Measurements from ENCODE around the gene ITGA6.

Gene ITGA6

DNA sequence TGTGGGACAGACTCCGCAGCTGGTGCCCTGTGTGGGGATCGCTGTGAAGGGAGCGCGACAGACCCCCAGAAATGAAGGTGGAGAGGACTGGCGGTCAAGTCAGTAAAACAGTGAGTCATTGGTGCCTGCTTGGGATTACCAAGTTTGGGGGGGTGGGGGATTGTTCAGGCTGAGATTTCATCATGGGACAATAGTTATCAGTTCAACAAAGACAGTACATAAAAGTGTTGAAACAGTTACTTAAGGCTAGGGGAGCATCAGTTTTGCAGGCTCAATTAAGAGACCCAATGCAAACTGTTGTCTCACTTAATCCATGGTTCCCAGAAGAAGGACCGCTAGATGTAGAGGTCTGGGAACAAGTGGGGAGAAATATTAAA is 86.1 kb downstream of the ITGA6 start (continued):
- no peak for TF ChIP-seq SNAI2 (CRISPR knock-in tag; IDR thresholded peaks at IDR 0.05)

DNA sequence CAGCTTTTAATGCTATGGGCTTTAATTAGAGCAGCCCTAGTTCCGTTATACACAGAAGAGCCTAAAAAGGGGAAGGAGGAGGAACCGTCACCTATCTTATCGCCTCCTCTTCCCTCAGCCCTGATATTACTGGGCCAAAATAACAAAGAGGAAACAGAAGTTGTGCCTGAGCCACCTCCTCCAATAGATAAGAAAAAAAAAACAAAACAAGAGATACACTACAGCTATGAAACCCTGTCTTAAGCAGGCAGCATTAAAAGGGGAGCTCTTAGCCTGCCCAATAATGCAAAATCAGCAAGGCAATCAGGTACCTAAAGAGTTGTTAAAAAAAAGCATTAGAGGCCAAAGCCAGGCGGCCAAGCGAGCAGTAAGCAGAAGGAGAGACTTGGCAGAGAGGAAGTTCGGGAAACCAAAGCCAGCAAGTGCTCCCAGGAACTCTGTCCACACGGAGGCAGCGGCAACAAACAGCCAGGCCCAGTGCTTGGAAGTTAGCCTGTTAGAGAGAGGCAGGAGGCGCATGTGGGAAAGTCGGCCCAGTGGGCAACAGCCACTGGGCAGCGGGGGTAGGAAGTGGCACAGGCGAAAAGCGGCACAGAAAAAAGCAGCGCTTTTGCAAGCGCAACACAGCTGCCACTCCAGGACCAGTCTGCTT is 86.7 kb downstream of the ITGA6 start:
- ATAC-seq, result no peak
- no peak for TF ChIP-seq PPARA (CRISPR knock-in tag; IDR thresholded peaks at IDR 0.05; ENCODE audit: borderline replicate concordance)
- no peak for TF ChIP-seq TSHZ2 (CRISPR knock-in tag; IDR thresholded peaks at IDR 0.05)
- TF ChIP-seq ISL1 (CRISPR knock-in tag; IDR thresholded peaks at IDR 0.05), result no peak
- TF ChIP-seq POU6F1 (CRISPR knock-in tag; IDR thresholded peaks at IDR 0.05; ENCODE audit: borderline replicate concordance, low read depth), result no peak
- no peak for TF ChIP-seq ZC3H10 (CRISPR knock-in tag; IDR thresholded peaks at IDR 0.05)
- TF ChIP-seq, protein P1, sequence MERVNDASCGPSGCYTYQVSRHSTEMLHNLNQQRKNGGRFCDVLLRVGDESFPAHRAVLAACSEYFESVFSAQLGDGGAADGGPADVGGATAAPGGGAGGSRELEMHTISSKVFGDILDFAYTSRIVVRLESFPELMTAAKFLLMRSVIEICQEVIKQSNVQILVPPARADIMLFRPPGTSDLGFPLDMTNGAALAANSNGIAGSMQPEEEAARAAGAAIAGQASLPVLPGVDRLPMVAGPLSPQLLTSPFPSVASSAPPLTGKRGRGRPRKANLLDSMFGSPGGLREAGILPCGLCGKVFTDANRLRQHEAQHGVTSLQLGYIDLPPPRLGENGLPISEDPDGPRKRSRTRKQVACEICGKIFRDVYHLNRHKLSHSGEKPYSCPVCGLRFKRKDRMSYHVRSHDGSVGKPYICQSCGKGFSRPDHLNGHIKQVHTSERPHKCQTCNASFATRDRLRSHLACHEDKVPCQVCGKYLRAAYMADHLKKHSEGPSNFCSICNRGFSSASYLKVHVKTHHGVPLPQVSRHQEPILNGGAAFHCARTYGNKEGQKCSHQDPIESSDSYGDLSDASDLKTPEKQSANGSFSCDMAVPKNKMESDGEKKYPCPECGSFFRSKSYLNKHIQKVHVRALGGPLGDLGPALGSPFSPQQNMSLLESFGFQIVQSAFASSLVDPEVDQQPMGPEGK (CRISPR knock-in tag; IDR thresholded peaks at IDR 0.05; ENCODE audit: borderline replicate concordance), result no peak
- TF ChIP-seq TCF4 (CRISPR knock-in tag; IDR thresholded peaks at IDR 0.05; ENCODE audit: borderline replicate concordance), result no peak
- TF ChIP-seq, protein P2, sequence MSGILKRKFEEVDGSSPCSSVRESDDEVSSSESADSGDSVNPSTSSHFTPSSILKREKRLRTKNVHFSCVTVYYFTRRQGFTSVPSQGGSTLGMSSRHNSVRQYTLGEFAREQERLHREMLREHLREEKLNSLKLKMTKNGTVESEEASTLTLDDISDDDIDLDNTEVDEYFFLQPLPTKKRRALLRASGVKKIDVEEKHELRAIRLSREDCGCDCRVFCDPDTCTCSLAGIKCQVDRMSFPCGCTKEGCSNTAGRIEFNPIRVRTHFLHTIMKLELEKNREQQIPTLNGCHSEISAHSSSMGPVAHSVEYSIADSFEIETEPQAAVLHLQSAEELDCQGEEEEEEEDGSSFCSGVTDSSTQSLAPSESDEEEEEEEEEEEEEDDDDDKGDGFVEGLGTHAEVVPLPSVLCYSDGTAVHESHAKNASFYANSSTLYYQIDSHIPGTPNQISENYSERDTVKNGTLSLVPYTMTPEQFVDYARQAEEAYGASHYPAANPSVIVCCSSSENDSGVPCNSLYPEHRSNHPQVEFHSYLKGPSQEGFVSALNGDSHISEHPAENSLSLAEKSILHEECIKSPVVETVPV (CRISPR knock-in tag; IDR thresholded peaks at IDR 0.05), result no peak
- TF ChIP-seq OSR1 (CRISPR knock-in tag; IDR thresholded peaks at IDR 0.05), result no peak
- no peak for TF ChIP-seq ZNF70 (CRISPR knock-in tag; IDR thresholded peaks at IDR 0.05)
- TF ChIP-seq ESRRG (CRISPR knock-in tag; IDR thresholded peaks at IDR 0.05), result no peak
- no peak for TF ChIP-seq ARNTL (CRISPR knock-in tag; IDR thresholded peaks at IDR 0.05; ENCODE audit: borderline replicate concordance, low read depth)
- TF ChIP-seq CREB5 (CRISPR knock-in tag; IDR thresholded peaks at IDR 0.05; ENCODE audit: low read depth), result no peak
- TF ChIP-seq CSDC2 (CRISPR knock-in tag; IDR thresholded peaks at IDR 0.05), result no peak
- no peak for TF ChIP-seq SNAI2 (CRISPR knock-in tag; IDR thresholded peaks at IDR 0.05)
- TF ChIP-seq ZFP30 (CRISPR knock-in tag; IDR thresholded peaks at IDR 0.05), result no peak
- TF ChIP-seq BACH2 (CRISPR knock-in tag; IDR thresholded peaks at IDR 0.05; ENCODE audit: borderline replicate concordance), result no peak

- ATAC-seq, result no peak
- TF ChIP-seq ZFP30 (CRISPR knock-in tag; IDR thresholded peaks at IDR 0.05), result no peak
- no peak for TF ChIP-seq CREB5 (CRISPR knock-in tag; IDR thresholded peaks at IDR 0.05; ENCODE audit: low read depth)
- TF ChIP-seq TOX (CRISPR knock-in tag; IDR thresholded peaks at IDR 0.05; ENCODE audit: borderline replicate concordance), result no peak
- no peak for TF ChIP-seq POU6F1 (CRISPR knock-in tag; IDR thresholded peaks at IDR 0.05; ENCODE audit: borderline replicate concordance, low read depth)
- no peak for TF ChIP-seq ZFP3 (CRISPR knock-in tag; IDR thresholded peaks at IDR 0.05)
- TF ChIP-seq ESRRG (CRISPR knock-in tag; IDR thresholded peaks at IDR 0.05), result no peak
- TF ChIP-seq RARB (CRISPR knock-in tag; IDR thresholded peaks at IDR 0.05), result no peak
- no peak for TF ChIP-seq PPARA (CRISPR knock-in tag; IDR thresholded peaks at IDR 0.05; ENCODE audit: borderline replicate concordance)
- no peak for TF ChIP-seq SNAI2 (CRISPR knock-in tag; IDR thresholded peaks at IDR 0.05)
- no peak for TF ChIP-seq ZNF565 (CRISPR knock-in tag; conservative IDR thresholded peaks at IDR 0.05; ENCODE audit: low read depth)
These were observed 88.9 kb downstream of the ITGA6 start for GRCh38 chr2:172516299-172516698.
